BLaER1 treated with 17β-estradiol and CSF1 and Interleukin-3, amounts not matched to agents 10 nM and 100 nM (cell line): ENCODE results near the gene PSD2.

Experiments used
- H3K27ac ChIP-seq, 11 experiments: shearing (Covaris generic); formaldehyde crosslinking; 2 replicates each; pipeline ENCODE4 v1.8.1; 2022
- H3K27me3 ChIP-seq, 11 experiments: shearing (Covaris generic); formaldehyde crosslinking; 2 replicates each; pipeline ENCODE4 v1.8.1; 2022
- H3K36me3 ChIP-seq, 11 experiments: shearing (Covaris generic); formaldehyde crosslinking; 2 replicates each; pipeline ENCODE4 v1.8.1; 2022
- H3K4me1 ChIP-seq, 10 experiments: shearing (Covaris generic); formaldehyde crosslinking; 2 replicates each; pipeline ENCODE4 v1.8.1; 2022
- H3K4me2 ChIP-seq, 11 experiments: shearing (Covaris generic); formaldehyde crosslinking; 2 replicates each; pipeline ENCODE4 v1.8.1; 2022
- H3K4me3 ChIP-seq, 10 experiments: shearing (Covaris generic); formaldehyde crosslinking; 2 replicates each; pipeline ENCODE4 v1.8.1; 2022
- H3K9ac ChIP-seq, 11 experiments: shearing (Covaris generic); formaldehyde crosslinking; 2 replicates each; pipeline ENCODE4 v1.8.1; 2022
- H3K9me3 ChIP-seq, 11 experiments: shearing (Covaris generic); formaldehyde crosslinking; replicated peaks in 1 of 11; 2 replicates each; pipeline ENCODE4 v1.8.1; 2022
- H4K20me1 ChIP-seq, 11 experiments: shearing (Covaris generic); formaldehyde crosslinking; 2 replicates each; pipeline ENCODE4 v1.8.1; 2022
- Cebpa-rat ChIP-seq, 11 experiments: shearing (Covaris generic); IDR thresholded peaks; 2 replicates each; pipeline ENCODE4 v1.8.1; 2022

The PSD2 gene

DNA sequence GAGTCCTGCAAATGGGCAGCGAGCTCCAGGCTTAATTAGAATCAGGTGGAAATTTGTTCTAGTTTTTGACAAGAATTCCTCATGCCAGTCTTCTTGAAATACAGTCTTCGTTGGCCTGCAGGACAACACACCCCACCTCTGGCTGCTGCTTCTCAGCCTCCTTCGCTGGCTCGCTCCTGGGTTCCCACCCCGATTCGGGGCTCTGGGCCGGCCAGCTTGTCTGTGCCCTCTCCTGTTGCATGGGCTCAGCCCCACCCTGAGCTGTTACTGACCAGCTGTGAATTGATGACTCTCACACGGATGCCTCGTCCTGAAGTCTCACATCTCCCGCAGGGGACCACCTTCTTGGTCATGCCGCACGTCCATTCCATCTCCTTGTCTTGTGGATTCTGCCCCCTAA lies 21.0 kb downstream of the PSD2 start:
- Histone ChIP-seq H3K27ac (no peak overlapping the region), H3K4me1 (no peaks in the 10 kb centered on the region), H3K36me3 (no peaks in the 10 kb centered on the region), H3K27me3 (no peaks in the 10 kb centered on the region), H3K4me3 (no peak overlapping the region), H3K4me2 (no peak overlapping the region), H3K9ac (no peak overlapping the region), H3K9me3 (peaks cover 16 to 32% (median 24%) of the 10 kb centered on the region in 11 experiments), H4K20me1 (peaks cover 0 to under 1% (median 0%) of the 10 kb centered on the region in 11 experiments; a peak in 2 of 22 replicates)
- TF ChIP-seq Cebpa-rat (IDR thresholded peaks at IDR 0.05), result no peak

DNA sequence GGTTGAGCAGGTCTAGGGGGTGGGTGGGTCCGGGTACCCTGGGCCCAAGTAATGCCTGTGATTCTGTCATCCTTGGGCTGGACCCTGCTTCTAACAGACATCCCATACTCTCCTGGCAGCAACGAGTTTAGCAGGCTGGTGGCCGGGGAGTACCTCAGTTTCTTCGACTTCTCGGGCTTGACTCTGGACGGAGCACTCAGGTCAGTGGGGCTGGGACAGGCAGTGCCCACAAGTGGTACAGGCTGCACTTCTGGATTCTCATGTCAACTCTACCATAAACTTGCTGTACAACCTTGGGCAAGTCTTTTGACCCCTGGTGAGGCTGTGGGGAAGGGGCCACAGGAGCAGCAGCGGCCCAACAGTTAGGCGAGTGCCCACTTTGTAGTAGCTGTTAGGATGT lies 21.8 kb downstream of the PSD2 start:
- no peaks in the 10 kb centered on the region for H3K27me3 ChIP-seq
- no peak for TF ChIP-seq Cebpa-rat (IDR thresholded peaks at IDR 0.05)
- no peaks in the 10 kb centered on the region for H3K36me3 ChIP-seq
- H3K4me3 ChIP-seq, result no peak overlapping the region
- H3K27ac ChIP-seq, result no peak overlapping the region
- no peak overlapping the region for H3K9ac ChIP-seq
- peaks cover 16 to 32% (median 24%) of the 10 kb centered on the region in 11 experiments for H3K9me3 ChIP-seq
- no peak overlapping the region for H3K4me2 ChIP-seq
- no peaks in the 10 kb centered on the region for H3K4me1 ChIP-seq
- H4K20me1 ChIP-seq, result no peaks in the 10 kb centered on the region

DNA sequence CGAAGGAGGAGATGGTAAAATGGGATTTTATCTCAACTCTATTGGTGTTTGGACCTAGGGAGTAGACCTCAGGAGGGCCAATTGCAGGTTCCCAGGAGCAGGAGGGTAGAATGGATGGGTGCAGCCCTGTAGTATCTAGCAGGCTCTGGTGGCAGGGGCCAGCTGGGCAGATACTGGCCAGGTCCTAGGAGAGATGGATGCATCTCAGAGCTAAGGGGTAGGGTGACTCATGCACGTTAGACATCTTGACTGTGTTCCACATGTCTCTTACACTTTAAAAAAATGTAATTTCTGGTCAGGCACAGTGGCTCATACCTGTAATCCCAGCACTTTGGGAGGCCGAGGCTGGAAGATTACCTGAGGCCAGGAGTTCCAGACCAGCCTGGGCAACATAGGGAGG lies 22.4 kb downstream of the PSD2 start:
- no peak overlapping the region for H3K9ac ChIP-seq
- H3K4me2 ChIP-seq, result no peak overlapping the region
- peaks cover 16 to 32% (median 24%) of the 10 kb centered on the region in 11 experiments for H3K9me3 ChIP-seq
- no peaks in the 10 kb centered on the region for H3K4me1 ChIP-seq
- TF ChIP-seq Cebpa-rat (IDR thresholded peaks at IDR 0.05), result no peak
- H4K20me1 ChIP-seq, result no peaks in the 10 kb centered on the region
- no peak overlapping the region for H3K4me3 ChIP-seq
- H3K27ac ChIP-seq, result no peak overlapping the region
- no peaks in the 10 kb centered on the region for H3K27me3 ChIP-seq
- H3K36me3 ChIP-seq, result no peaks in the 10 kb centered on the region

DNA sequence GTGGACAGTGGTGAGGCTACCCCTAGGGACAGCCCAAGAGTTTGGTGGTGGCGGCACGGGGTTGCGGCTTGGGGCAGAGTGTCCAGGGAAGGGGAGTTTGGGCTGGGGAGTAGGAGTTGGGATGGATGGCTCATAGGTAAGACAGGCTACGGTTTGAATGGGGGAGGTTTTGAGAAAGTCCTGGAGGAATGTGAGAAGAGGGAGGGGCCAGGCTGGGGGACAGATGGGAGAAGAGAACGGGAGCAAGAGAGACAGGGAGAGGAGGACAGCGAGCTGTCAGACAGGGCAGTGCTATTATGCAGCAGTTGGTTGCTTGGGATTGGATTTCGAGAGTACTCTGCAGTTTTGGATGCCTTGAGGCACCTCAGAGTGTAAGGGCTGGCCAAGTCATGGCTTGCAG lies 24.5 kb downstream of the PSD2 start:
- Histone ChIP-seq H3K27me3 (no peaks in the 10 kb centered on the region), H3K4me2 (no peak overlapping the region), H3K4me3 (no peak overlapping the region), H4K20me1 (no peaks in the 10 kb centered on the region), H3K27ac (no peak overlapping the region), H3K9ac (no peak overlapping the region), H3K9me3 (peaks cover 16 to 32% (median 24%) of the 10 kb centered on the region in 11 experiments), H3K36me3 (no peaks in the 10 kb centered on the region), H3K4me1 (no peaks in the 10 kb centered on the region)
- TF ChIP-seq Cebpa-rat (IDR thresholded peaks at IDR 0.05), result no peak

DNA sequence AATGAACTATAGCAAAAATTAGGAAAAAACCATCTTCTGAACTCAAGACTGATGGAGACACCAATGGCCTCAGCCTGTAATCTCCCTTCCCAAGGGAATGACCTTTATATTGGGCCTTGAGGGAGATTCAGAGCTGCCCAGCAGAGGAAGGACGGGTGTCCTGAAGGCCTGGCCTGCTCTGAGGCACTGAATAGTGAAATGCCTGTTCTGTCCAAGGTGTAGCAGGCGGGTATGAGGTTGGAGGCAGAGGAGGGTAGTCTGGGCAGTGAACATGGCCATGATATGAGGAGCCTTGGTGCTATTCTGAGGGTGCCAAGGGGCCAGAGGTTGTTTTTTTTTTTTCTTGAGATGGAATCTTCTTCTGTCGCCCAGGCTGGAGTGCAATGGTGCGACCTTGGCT lies 25.0 kb downstream of the PSD2 start:
- TF ChIP-seq Cebpa-rat (IDR thresholded peaks at IDR 0.05), result no peak
- H3K27ac ChIP-seq, result no peak overlapping the region
- no peak overlapping the region for H3K4me3 ChIP-seq
- H4K20me1 ChIP-seq, result no peaks in the 10 kb centered on the region
- H3K9ac ChIP-seq, result no peak overlapping the region
- H3K4me2 ChIP-seq, result no peak overlapping the region
- peaks cover 16 to 32% (median 24%) of the 10 kb centered on the region in 11 experiments for H3K9me3 ChIP-seq
- H3K36me3 ChIP-seq, result no peaks in the 10 kb centered on the region
- no peaks in the 10 kb centered on the region for H3K4me1 ChIP-seq
- no peaks in the 10 kb centered on the region for H3K27me3 ChIP-seq

DNA sequence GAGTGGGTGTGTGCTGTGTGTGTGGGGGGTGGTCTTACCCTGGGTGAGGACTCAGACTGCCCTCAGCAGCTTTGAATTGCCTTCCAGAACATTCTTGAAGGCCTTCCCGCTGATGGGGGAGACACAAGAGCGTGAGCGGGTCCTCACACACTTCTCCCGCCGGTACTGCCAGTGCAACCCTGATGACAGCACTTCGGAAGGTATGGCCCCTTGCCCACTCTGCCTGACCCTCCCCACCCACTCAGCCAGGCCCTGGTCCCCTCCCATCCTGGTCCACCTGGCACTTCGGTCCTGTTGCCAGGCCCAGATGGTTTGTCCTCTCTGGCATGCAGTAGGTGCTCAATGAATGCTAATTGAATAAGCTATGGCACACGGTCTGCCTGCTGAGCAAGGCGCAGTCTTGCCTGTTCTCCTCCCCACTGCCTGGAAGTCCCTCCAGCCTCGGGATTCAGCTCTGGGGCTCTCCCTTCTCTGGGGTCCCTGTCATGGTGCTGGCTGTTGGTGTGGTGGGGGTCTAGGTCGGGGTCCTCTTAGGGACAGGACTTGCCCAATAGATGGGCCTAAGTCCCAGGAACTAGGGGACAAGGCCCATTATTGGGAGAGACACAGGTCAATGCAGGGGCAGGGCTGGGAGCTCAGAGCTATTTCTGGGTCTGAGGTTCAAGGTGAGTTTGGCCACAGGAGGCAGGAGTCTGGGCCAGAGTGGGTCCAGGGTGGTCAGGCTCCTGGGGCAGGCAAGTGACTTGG lies 26.4 kb downstream of the PSD2 start:
- no peaks in the 10 kb centered on the region for H3K4me1 ChIP-seq
- no peaks in the 10 kb centered on the region for H3K27me3 ChIP-seq
- H4K20me1 ChIP-seq, result no peaks in the 10 kb centered on the region
- H3K9me3 ChIP-seq, result peaks cover 16 to 32% (median 24%) of the 10 kb centered on the region in 11 experiments
- H3K36me3 ChIP-seq, result no peaks in the 10 kb centered on the region
- no peak overlapping the region for H3K9ac ChIP-seq
- no peak for TF ChIP-seq Cebpa-rat (IDR thresholded peaks at IDR 0.05)
- no peak overlapping the region for H3K27ac ChIP-seq
- H3K4me2 ChIP-seq, result no peak overlapping the region
- no peak overlapping the region for H3K4me3 ChIP-seq

DNA sequence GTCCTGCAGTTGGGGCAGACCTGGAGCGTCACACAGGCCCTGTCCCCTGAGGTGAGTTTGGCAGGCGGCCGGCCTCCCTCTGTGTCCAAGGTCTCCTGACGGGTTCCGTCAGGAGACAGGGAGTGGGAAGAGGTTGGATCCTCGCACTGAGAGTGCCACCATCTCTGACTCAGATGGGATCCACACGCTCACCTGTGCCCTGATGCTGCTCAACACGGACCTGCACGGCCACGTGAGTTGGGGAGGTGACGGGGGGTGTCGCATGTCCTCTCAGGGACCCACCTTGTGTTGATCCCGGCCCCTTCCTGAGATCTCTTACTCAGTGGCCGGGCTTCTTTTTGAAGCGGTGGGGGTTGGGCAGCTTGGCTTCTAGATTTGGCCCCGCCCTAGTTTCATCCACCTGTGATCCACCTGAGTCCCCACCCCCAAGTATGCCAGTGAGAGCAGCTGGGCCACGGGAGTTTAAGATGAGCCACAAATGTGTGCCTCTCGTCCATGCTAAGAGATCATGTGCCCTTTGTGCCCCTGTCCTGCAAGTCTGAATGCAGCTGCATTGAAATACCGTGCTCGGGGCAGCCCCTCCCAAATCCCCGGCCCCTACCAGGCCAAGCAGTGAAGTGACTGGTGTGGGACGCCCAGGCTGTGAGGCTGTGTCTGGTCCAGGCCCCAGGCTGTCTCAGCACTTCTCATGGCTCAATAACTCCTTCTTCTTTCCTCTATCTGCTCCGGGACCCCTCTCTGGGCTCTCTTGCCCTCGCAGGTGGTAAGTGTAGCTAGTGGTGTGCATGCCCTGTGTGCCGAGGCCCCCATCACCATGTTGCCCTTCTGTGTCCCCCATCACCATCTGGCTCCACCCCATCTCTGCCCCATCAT lies 27.2 kb downstream of the PSD2 start:
- H3K27ac ChIP-seq, result no peak overlapping the region
- H3K36me3 ChIP-seq, result no peaks in the 10 kb centered on the region
- no peaks in the 10 kb centered on the region for H4K20me1 ChIP-seq
- H3K9me3 ChIP-seq, result peaks cover 16 to 31% (median 22%) of the 10 kb centered on the region in 11 experiments
- no peak for TF ChIP-seq Cebpa-rat (IDR thresholded peaks at IDR 0.05)
- no peak overlapping the region for H3K4me2 ChIP-seq
- no peak overlapping the region for H3K9ac ChIP-seq
- H3K27me3 ChIP-seq, result no peaks in the 10 kb centered on the region
- H3K4me3 ChIP-seq, result no peak overlapping the region
- no peaks in the 10 kb centered on the region for H3K4me1 ChIP-seq

DNA sequence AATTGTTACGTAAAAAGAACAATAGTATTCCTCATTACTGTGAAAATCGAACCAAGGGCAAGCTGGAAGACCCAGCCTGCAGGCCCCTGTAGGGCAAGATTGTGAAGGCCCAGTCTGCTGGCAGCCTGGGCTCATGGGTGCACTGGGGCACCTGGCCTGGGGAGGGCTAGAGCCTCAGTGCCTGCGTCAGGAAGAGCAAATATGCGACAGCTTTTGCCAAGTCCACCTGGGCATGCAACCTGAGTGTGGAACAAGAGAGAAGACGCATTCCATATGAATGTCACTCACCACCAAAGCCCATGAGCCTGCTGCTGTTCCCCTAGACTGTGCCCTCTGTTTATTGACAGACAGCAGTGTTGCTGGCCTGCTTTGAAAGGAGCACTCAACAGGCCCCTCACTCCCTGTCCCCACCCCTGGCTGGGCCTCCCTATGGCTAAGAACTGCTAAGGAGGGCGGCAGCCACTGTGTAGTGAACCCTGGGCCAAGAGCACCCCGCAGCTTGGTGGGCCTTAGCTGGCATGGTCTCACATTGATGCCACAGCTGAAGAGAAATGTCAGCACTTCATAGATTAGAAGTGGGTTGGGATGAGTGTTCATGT lies 28.2 kb downstream of the PSD2 start:
- no peak overlapping the region for H3K4me3 ChIP-seq
- no peak overlapping the region for H3K4me2 ChIP-seq
- H3K4me1 ChIP-seq, result no peaks in the 10 kb centered on the region
- H4K20me1 ChIP-seq, result no peaks in the 10 kb centered on the region
- H3K36me3 ChIP-seq, result no peaks in the 10 kb centered on the region
- peaks cover 7 to 29% (median 12%) of the 10 kb centered on the region in 11 experiments; a peak in 20 of 22 replicates for H3K9me3 ChIP-seq
- no peak overlapping the region for H3K27ac ChIP-seq
- no peak for TF ChIP-seq Cebpa-rat (IDR thresholded peaks at IDR 0.05)
- H3K9ac ChIP-seq, result no peak overlapping the region
- H3K27me3 ChIP-seq, result no peaks in the 10 kb centered on the region

DNA sequence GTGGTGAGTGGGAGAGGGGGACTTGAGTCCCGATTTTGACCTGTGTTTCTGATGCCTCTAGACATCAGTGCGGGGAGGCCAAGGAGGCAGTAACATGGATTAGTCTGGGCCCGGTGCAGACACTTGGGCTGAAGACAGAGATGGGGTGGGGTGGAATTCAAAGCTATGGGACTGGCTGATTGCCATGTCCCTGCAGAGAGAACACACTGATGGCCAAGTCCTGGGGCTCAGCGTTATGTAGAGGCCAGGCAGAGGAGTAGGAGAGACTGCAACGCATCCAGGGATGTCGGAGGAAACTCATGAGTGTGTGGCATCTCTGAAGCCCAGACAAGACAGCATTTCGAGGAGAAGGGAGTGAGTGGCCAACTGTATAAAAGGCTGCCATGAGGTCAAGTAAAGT lies 30.1 kb downstream of the PSD2 start:
- no peaks in the 10 kb centered on the region for H3K4me1 ChIP-seq
- no peak overlapping the region for H3K4me2 ChIP-seq
- H3K36me3 ChIP-seq, result no peaks in the 10 kb centered on the region
- TF ChIP-seq Cebpa-rat (IDR thresholded peaks at IDR 0.05), result no peak
- H3K9me3 ChIP-seq, result peaks cover 0 to 12% (median 5%) of the 10 kb centered on the region in 11 experiments; a peak in 9 of 22 replicates
- H3K9ac ChIP-seq, result no peak overlapping the region
- no peaks in the 10 kb centered on the region for H3K27me3 ChIP-seq
- no peak overlapping the region for H3K4me3 ChIP-seq
- H3K27ac ChIP-seq, result no peak overlapping the region
- H4K20me1 ChIP-seq, result no peaks in the 10 kb centered on the region
